Measurements from ENCODE around the gene OTUB1.

GRCh38 chr11:63941901-63942300 lies 44.3 kb upstream of the OTUB1 start:
- TF ChIP-seq CTCF (IDR thresholded peaks at IDR 0.05) (no peak), EZH2 (IDR thresholded peaks at IDR 0.05) (no peak)
